M059J (cell line): ENCODE data around the gene FAM83C. TPM values are rescaled to one million over a fixed set of nuclear protein-coding genes. Genes with fewer than 3 reads are reported as not detected.

Experiments
- DNase-seq: peaks from one replicate; pipeline ENCODE4 v3.0.0-alpha.2; 2012; ENCODE audit warnings: low read depth
- total RNA-seq: library from RNA; depleted of rRNA; stranded (reverse); fragments of >200 nt; shearing (Covaris generic); gene quantifications from 2 replicates; pipeline ENCODE4 v1.2.3, GENCODE V29; 2014

The FAM83C gene
- total RNA-seq, 1 experiment from 2014 or later: 0.02 TPM

DNA sequence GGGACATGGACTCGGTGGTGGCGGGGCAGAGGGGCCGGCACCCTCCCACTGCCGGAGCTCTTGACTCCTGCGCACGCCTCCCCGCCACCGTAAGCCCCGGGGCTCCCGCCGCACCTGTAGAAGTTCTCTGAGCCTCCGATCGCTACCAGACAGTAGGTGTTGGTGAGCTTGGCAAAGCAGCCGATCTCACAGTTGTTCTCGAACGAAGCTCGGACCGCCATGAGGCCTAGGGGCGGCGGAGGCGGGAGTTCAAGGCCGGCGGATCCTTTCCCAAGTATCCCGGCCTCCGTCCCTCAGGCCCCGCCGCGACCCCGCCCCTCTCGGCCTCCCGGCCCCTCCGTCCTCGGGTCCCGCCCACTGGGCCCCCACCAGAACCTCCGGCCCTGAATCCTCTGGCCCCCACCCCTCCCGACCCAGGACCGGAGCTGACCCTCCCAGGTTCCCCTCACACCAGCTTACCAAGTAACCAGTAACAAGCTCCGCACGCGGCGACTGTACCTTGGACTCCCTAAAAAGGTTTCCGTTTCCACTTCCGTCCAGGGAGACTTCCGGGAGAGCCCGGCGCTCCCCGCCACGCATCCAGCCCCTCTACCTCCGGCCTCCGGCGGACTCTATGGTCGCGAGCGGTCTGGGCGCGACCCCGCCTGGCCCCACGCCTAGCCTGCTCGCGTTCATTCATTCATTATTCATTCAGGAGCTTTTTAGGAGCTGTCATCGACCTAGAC, 7.8 kb downstream of the FAM83C start, which contains the start of gene EIF6:
EIF6 (minus strand) TSS at position 506 of the 725 bp plus-strand sequence; CDS start at position 221, 285 bp downstream.
- DNase-seq: peak; percentile 95

DNA sequence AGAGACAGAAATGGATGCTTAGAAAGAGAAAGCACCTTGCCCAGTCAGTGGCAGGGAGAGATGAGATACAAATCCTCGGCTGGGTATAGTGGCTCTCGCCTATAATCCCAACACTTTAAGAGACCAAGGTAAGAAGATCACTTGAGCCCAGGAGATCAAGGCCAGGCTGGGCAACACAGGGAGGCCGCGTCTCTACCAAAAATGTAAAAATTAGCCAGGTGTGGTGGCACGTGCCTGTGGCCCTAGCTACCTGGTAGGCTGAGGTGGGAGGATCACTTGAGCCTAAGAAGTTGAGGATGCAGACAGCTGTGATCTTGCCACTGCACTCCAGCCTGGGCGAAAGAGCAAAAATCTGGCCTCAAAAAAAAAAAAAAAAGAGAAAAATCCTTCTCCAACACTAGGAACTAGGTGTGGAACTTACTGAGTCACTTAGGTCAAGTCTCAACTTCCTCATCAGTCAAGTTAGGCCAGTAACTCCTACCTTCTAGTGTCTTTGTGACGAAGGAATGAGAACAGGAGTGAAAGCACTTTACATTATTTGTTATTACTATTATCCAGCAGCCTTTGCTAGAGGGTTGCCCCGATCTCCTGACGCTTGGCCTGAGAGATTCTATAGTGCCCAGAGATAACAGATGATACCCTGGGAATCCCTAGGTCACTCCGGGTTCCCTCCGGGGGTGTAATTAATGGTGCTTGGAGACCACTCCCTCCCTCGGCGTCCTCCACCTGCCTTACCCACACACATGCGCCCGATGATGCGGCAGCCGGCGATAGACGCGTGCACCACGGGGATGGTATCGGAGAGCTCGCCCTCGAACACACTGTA, 8.6 kb downstream of the FAM83C start:
- no peak for DNase-seq

DNA sequence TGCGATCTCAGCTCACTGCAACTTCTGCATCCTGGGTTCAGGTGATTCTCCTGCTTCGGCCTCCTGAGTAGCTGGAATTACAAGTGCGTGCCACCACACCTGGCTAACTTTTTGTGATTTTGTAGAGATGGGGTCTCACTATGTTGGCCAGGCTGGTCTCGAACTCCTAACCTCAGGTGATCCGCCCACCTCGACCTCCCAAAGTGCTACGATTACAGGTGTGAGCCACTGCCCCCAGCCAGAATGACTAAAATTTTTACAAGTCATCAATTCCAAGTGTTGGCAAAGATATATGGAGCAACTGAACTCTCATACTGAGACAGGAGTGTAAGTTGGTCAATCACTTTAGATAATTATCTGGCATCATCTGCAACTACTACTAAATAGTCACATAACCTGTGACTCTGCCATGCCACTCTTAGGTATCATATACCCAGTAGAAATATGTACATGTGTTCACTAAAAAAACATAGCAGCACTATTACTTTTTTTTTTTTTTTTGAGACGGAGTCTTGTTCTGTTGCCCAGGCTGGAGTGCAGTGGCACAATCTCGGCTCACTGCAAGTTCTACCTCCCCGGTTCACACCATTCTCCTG, 10.6 kb downstream of the FAM83C start:
- no peak for DNase-seq

- no peak for DNase-seq
These were observed 11.7 kb downstream of the FAM83C start for GRCh38 chr20:35280523-35280922.

GRCh38 chr20:35279533-35280174, 12.6 kb downstream of the FAM83C start:
- DNase-seq: no peak

DNA sequence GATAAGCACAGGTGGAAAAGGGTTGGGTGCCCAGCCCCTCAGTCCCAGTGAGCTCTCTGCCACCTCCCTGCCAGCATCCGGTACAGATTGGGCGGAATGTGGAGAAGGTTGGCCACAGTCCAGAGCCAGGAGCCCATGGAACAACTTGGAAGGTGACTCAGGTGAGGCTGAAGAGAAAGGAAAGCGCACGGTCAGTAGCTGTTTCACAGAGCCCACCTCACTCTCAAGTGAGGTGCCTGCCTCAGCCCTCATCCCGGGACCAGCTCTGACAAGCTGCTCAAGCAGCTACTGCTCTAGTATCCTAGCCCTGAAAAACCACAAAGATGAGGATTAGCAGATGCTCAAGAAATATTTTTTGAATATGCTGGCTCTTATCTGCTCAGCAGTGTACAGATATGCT, 13.2 kb downstream of the FAM83C start:
- peak; percentile 32 for DNase-seq

DNA sequence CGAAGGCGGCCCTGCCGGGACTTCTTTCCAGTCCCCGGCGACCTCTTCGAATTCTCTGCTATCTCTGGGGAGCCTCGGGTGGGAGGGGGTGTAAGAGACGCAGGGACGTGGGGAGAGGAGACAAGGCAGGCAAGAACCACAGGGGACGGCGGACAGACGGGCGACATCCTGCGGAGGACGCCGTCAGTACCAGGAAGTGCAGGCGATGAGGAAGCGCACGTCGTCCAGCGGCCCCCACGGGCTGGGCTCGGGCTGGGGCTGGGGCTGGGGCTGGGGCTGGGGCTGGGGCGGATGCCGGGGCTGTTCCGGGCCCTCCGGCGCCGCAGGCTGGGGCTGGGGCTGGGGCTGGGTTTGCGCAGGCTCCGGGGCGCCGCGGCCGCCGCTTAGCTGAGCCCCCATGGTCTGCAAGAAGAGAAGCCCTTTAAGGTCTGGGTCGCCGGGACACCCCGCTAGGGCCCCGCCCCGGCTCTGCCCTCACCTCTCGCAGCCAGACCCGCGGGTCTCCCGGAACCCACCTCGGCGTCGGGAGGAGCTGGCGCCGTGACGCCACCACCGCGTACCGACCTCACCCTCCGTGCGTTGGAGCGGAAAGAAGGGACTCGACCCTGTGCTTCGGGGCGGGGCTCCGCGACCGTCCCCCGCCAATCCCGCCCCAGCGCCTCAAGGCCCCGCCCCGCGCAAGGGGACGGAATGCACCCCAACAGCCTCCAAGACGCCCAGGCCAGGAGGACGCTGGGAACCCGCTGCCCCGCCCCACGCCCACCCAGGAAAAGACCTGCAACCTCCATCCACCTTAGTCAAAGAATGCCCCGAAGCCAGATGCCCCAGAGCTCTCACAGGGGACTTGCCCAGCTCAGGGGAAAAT, 14.5 kb downstream of the FAM83C start, which contains the start of gene MMP24OS:
MMP24OS (minus strand) TSS at position 592 of the 865 bp plus-strand sequence; CDS start at position 399, 193 bp downstream.
- peak; percentile 89 for DNase-seq

- DNase-seq: no peak
These were observed 15.1 kb downstream of the FAM83C start for GRCh38 chr20:35277127-35277526.

GRCh38 chr20:35276408-35276807, 15.8 kb downstream of the FAM83C start:
- no peak for DNase-seq

GRCh38 chr20:35275741-35276251, 16.4 kb downstream of the FAM83C start:
- no peak for DNase-seq

DNA sequence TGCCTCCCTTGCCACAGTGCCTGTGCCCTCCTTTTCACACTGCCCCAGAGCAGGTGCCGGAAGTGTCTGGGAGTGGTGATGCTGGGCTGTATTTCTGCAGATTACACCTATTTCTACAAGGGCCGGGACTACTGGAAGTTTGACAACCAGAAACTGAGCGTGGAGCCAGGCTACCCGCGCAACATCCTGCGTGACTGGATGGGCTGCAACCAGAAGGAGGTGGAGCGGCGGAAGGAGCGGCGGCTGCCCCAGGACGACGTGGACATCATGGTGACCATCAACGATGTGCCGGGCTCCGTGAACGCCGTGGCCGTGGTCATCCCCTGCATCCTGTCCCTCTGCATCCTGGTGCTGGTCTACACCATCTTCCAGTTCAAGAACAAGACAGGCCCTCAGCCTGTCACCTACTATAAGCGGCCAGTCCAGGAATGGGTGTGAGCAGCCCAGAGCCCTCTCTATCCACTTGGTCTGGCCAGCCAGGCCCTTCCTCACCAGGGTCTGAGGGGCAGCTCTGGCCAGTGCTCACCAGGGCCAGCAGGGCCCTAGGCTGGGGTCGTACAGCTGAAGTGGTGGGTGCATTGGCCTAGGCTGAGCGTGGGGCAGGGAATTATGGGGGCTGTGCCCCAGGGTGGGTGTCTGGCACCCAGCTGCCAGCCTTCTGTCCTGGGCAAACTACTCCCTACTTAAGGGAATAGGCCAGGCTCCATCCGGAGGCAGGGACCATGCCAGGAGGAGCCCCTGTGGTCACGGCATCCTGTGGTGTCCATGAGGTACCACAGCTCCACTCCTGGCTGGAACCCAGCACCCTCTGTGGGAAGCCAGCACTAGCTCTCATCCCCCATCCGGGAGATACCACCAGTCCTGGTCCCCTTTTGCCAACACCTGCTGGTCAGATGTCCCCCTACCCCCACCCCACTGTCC, 17.8 kb downstream of the FAM83C start:
- DNase-seq: no peak

GRCh38 chr20:35273449-35274171, 18.6 kb downstream of the FAM83C start:
- DNase-seq: no peak

GRCh38 chr20:35271904-35272303, 20.3 kb downstream of the FAM83C start:
- peak; percentile 52 for DNase-seq

- no peak for DNase-seq
These were observed 20.9 kb downstream of the FAM83C start for GRCh38 chr20:35271073-35271882.

GRCh38 chr20:35270021-35270902, 22.0 kb downstream of the FAM83C start:
- no peak for DNase-seq

- DNase-seq: peak; percentile 69
These were observed 23.0 kb downstream of the FAM83C start for GRCh38 chr20:35269055-35269781.
